Endothelial cell (in vitro differentiated cells): ENCODE measurements around the gene PHACTR1. TPM values are rescaled to one million over a fixed set of nuclear protein-coding genes. Genes with fewer than 3 reads are reported as not detected.

Source experiments
- DNase-seq: peaks from one replicate; pipeline ENCODE4 v3.0.0; 2021; ENCODE audit warnings: low spot score
- H3K27ac Mint-ChIP-seq: one replicate; pipeline ENCODE4 v1.8.0; 2021; ENCODE audit warnings: mixed read lengths, inconsistent platforms; ENCODE audit not compliant: unreplicated experiment
- H3K27me3 Mint-ChIP-seq: one replicate; pipeline ENCODE4 v1.8.0; 2021; ENCODE audit warnings: mild to moderate bottlenecking, moderate library complexity, mixed read lengths, inconsistent platforms; ENCODE audit not compliant: unreplicated experiment
- H3K36me3 Mint-ChIP-seq: one replicate; pipeline ENCODE4 v1.8.0; 2021; ENCODE audit warnings: mild to moderate bottlenecking, low read depth, mixed read lengths, inconsistent platforms; ENCODE audit not compliant: unreplicated experiment
- H3K4me1 Mint-ChIP-seq: one replicate; pipeline ENCODE4 v1.8.0; 2021; ENCODE audit warnings: mild to moderate bottlenecking, mixed read lengths, inconsistent platforms; ENCODE audit not compliant: unreplicated experiment
- H3K4me3 Mint-ChIP-seq: one replicate; pipeline ENCODE4 v1.8.0; 2021; ENCODE audit warnings: mild to moderate bottlenecking, mixed read lengths, inconsistent platforms; ENCODE audit not compliant: unreplicated experiment
- H3K9me3 Mint-ChIP-seq: one replicate; pipeline ENCODE4 v1.8.0; 2021; ENCODE audit warnings: mixed read lengths, inconsistent platforms; ENCODE audit not compliant: unreplicated experiment
- CTCF ChIP-seq: fragments of 200-600 bp; sonication (generic); IDR thresholded peaks from one replicate; pipeline ENCODE4 v1.5.0; 2021; ENCODE audit warnings: antibody characterized with exemption; ENCODE audit not compliant: unreplicated experiment
- total RNA-seq: library from RNA; stranded (reverse); fragmentation: NEBNext Ultra II Directional; extraction: Animal tissue kit (Norgen Biotek cat#: 25700); gene quantifications from one replicate; pipeline ENCODE4 v1.2.1, GENCODE V29; 2021; ENCODE audit not compliant: unreplicated experiment

The PHACTR1 gene
- total RNA-seq, 1 donor from 2014 or later, result 39.9 TPM

- Mint-ChIP-seq H3K9me3 (no peaks in the 10 kb centered on the region), H3K4me3 (no peak overlapping the region), H3K36me3 (no peaks in the 10 kb centered on the region), H3K4me1 (no peaks in the 10 kb centered on the region), H3K27me3 (peaks cover 1% of the 10 kb centered on the region), H3K27ac (no peak overlapping the region)
- no peak for DNase-seq
- no peak for TF ChIP-seq CTCF
Observed at GRCh38 chr6:12898603-12899002, 182.0 kb downstream of the PHACTR1 start.

- no peaks in the 10 kb centered on the region for H3K36me3 Mint-ChIP-seq
- no peak overlapping the region for H3K27ac Mint-ChIP-seq
- H3K4me1 Mint-ChIP-seq, result no peaks in the 10 kb centered on the region
- peaks cover 1% of the 10 kb centered on the region for H3K27me3 Mint-ChIP-seq
- no peaks in the 10 kb centered on the region for H3K9me3 Mint-ChIP-seq
- TF ChIP-seq CTCF, result no peak
- H3K4me3 Mint-ChIP-seq, result no peak overlapping the region
- no peak for DNase-seq
Observed at GRCh38 chr6:12899046-12899833, 182.7 kb downstream of the PHACTR1 start.

- H3K4me3 Mint-ChIP-seq, result no peak overlapping the region
- H3K4me1 Mint-ChIP-seq, result no peaks in the 10 kb centered on the region
- peaks cover 2% of the 10 kb centered on the region for H3K27me3 Mint-ChIP-seq
- no peaks in the 10 kb centered on the region for H3K9me3 Mint-ChIP-seq
- no peak overlapping the region for H3K27ac Mint-ChIP-seq
- no peak for TF ChIP-seq CTCF
- no peak for DNase-seq
- H3K36me3 Mint-ChIP-seq, result no peaks in the 10 kb centered on the region
Observed at GRCh38 chr6:12903246-12903645, 186.7 kb downstream of the PHACTR1 start.

- no peaks in the 10 kb centered on the region for H3K36me3 Mint-ChIP-seq
- H3K27ac Mint-ChIP-seq, result no peak overlapping the region
- no peaks in the 10 kb centered on the region for H3K9me3 Mint-ChIP-seq
- TF ChIP-seq CTCF, result no peak
- H3K4me3 Mint-ChIP-seq, result no peak overlapping the region
- H3K4me1 Mint-ChIP-seq, result peaks cover 8% of the 10 kb centered on the region
- H3K27me3 Mint-ChIP-seq, result peaks cover 6% of the 10 kb centered on the region
- no peak for DNase-seq
Observed at GRCh38 chr6:12909833-12910232, 193.3 kb downstream of the PHACTR1 start.

- Mint-ChIP-seq H3K36me3 (no peaks in the 10 kb centered on the region), H3K27me3 (peaks cover 6% of the 10 kb centered on the region), H3K4me3 (no peak overlapping the region), H3K27ac (no peak overlapping the region), H3K4me1 (peaks cover 8% of the 10 kb centered on the region), H3K9me3 (no peaks in the 10 kb centered on the region)
- peak; percentile 18 for DNase-seq
- TF ChIP-seq CTCF, result peak; percentile 70
Observed at GRCh38 chr6:12911427-12911826, 194.9 kb downstream of the PHACTR1 start.
